ENCODE results near the gene EIF1AY.
"Not testable (repeated sequence)": the region's sequence is repeated elsewhere in the genome, so short reads cannot be mapped to it uniquely, and the experiment has no call there.

Gene EIF1AY

GRCh38 chrY:20575531-20576121, at the start of gene EIF1AY:
Gene EIF1AY (plus strand): TSS chrY:20575776. CDS start chrY:20575872, 96 bp downstream.
- peak; percentile 92 for DNase-seq

- DNase-seq: no peak
Observed at GRCh38 chrY:20528435-20528834, 47.1 kb upstream of the EIF1AY start.

- DNase-seq: no peak
Observed at GRCh38 chrY:20538186-20538585, 37.4 kb upstream of the EIF1AY start.

- DNase-seq: no peak
Observed at GRCh38 chrY:20538933-20539332, 36.6 kb upstream of the EIF1AY start.

GRCh38 chrY:20544451-20544960, 31.1 kb upstream of the EIF1AY start:
- DNase-seq: no peak

GRCh38 chrY:20546071-20546470, 29.5 kb upstream of the EIF1AY start:
- no peak for DNase-seq

GRCh38 chrY:20549289-20549688, 26.3 kb upstream of the EIF1AY start:
- no peak for DNase-seq

GRCh38 chrY:20551840-20552239, 23.7 kb upstream of the EIF1AY start:
- DNase-seq: no peak

- not testable (repeated sequence) for DNase-seq
Observed at GRCh38 chrY:20552764-20553323, 22.7 kb upstream of the EIF1AY start.

GRCh38 chrY:20555820-20556219, 19.8 kb upstream of the EIF1AY start:
- DNase-seq: no peak

GRCh38 chrY:20558677-20559076, 16.9 kb upstream of the EIF1AY start:
- DNase-seq: no peak

- peak; percentile 54 for DNase-seq
Observed at GRCh38 chrY:20559873-20560512, 15.6 kb upstream of the EIF1AY start.

- no peak for DNase-seq
Observed at GRCh38 chrY:20571306-20571705, 4.3 kb upstream of the EIF1AY start.

- no peak for DNase-seq
Observed at GRCh38 chrY:20576506-20576905, 930 bp downstream of the EIF1AY start.

GRCh38 chrY:20578206-20578605, 2.6 kb downstream of the EIF1AY start:
- no peak for DNase-seq

GRCh38 chrY:20581687-20582086, 6.1 kb downstream of the EIF1AY start:
- no peak for DNase-seq

GRCh38 chrY:20586161-20586560, 10.6 kb downstream of the EIF1AY start:
- DNase-seq: no peak
